A549 (cell line): Measurements from ENCODE around the gene POP7. TPM values are rescaled to one million over a fixed set of nuclear protein-coding genes. Genes with fewer than 3 reads are reported as not detected.
"Not testable (repeated sequence)": the region's sequence is repeated elsewhere in the genome, so short reads cannot be mapped to it uniquely, and the experiment has no call there.

ENCODE experiments used
- ATAC-seq, 2 experiments: fragments of 200-7000 bp in 1 of 2; fragments of >200 bp in 1 of 2; cut with Nextera tagmentation in 1 of 2; cut with Tn5 transposase in 1 of 2; 3 replicates each; pipeline versions ENCODE4 v1.8.0 to v1.9.1; 2018 to 2020; ENCODE audit warnings: mild to moderate bottlenecking in 1 of 2, moderate library complexity in 1 of 2
- CTCF ChIA-PET: fragments of 300-600 bp; sonication (Branson Sonifier 250); formaldehyde crosslinking; extraction: SDS; loops from one replicate; lab custom pipeline; 2021; ENCODE audit warnings: antibody characterized with exemption, inconsistent platforms; lab: Yijun Ruan, JAX
- POLR2A ChIA-PET: fragments of 350-600 bp; formaldehyde crosslinking; extraction: SDS; loops from one replicate; lab custom pipeline; 2021; ENCODE audit warnings: antibody characterized with exemption, inconsistent platforms; lab: Yijun Ruan, JAX
- DNase-seq, 2 experiments: peaks; one replicate each; pipeline versions ENCODE4 v3.0.0 to v3.0.0-alpha.2; 2011 to 2016; ENCODE audit warnings: low read depth in 1 of 2, low spot score in 1 of 2
- FAIRE-seq: peaks from 2 replicates; lab custom pipeline; 2011; peaks lifted over from hg19 to GRCh38; lab: Jason Lieb, UNC
- H3K27ac ChIP-seq, 2 experiments: fragments of >200 bp; sonication (Bioruptor Twin); formaldehyde crosslinking; 3 replicates each; pipeline ENCODE4 v1.5.1; 2016 to 2017
- H3K4me1 ChIP-seq: fragments of >200 bp; sonication (Bioruptor Twin); formaldehyde crosslinking; 3 replicates; pipeline ENCODE4 v1.6.1; 2016
- H3K4me2 ChIP-seq: fragments of >200 bp; sonication (Bioruptor Twin); formaldehyde crosslinking; 3 replicates; pipeline ENCODE4 v1.6.1; 2016
- H3K4me3 ChIP-seq: fragments of >200 bp; sonication (Bioruptor Twin); formaldehyde crosslinking; 3 replicates; pipeline ENCODE4 v1.5.1; 2016
- H3K9me3 ChIP-seq: fragments of >200 bp; sonication (Bioruptor Twin); formaldehyde crosslinking; 3 replicates; pipeline ENCODE4 v1.6.1; 2016
- CBX8 ChIP-seq: fragments of 200-600 bp; sonication (generic); IDR thresholded peaks from 2 replicates; pipeline ENCODE4 v1.6.1; 2016
- CEBPB ChIP-seq, 2 experiments: fragments of >200 bp in 1 of 2; sonication (Bioruptor Twin) in 1 of 2; formaldehyde crosslinking in 1 of 2; IDR thresholded peaks; 2 replicates each; pipeline ENCODE4 v1.6.1; 2012 to 2016
- CHD4 ChIP-seq: fragments of 200-600 bp; sonication (generic); IDR thresholded peaks from 2 replicates; pipeline ENCODE4 v1.6.1; 2016; ENCODE audit warnings: antibody characterized with exemption, mild to moderate bottlenecking, borderline replicate concordance
- EHMT2 ChIP-seq: fragments of 200-600 bp; sonication (generic); IDR thresholded peaks from 2 replicates; pipeline ENCODE4 v1.6.1; 2016; ENCODE audit warnings: antibody characterized with exemption, low read depth, mild to moderate bottlenecking, moderate library complexity
- ESRRA ChIP-seq: fragments of 150-350 bp; IDR thresholded peaks from 2 replicates; pipeline ENCODE4 v1.6.1; 2014; ENCODE audit warnings: mild to moderate bottlenecking, low read length, borderline replicate concordance
- FOSL2 ChIP-seq, 2 experiments: fragments of 450-650 bp in 1 of 2; fragments of >200 bp in 1 of 2; sonication (Bioruptor Twin) in 1 of 2; formaldehyde crosslinking; IDR thresholded peaks; 2 replicates each; pipeline versions ENCODE4 v1.5.0 to v1.6.1; 2016 to 2020; ENCODE audit warnings: mild to moderate bottlenecking in 1 of 2, moderate library complexity in 1 of 2
- FOXS1 ChIP-seq: fragments of 250-450 bp; sonication (Bioruptor Pico); IDR thresholded peaks from 2 replicates; pipeline ENCODE4 v1.5.0; 2020; ENCODE audit warnings: mild to moderate bottlenecking, moderate library complexity
- HDAC2 ChIP-seq: fragments of 200-600 bp; sonication (generic); IDR thresholded peaks from 2 replicates; pipeline ENCODE4 v1.6.1; 2016
- HOXA7 ChIP-seq: fragments of 250-450 bp; sonication (Bioruptor Pico); IDR thresholded peaks from 2 replicates; pipeline ENCODE4 v1.5.0; 2020; ENCODE audit warnings: mild to moderate bottlenecking, moderate library complexity
- HOXB5 ChIP-seq: fragments of 250-450 bp; sonication (Bioruptor Pico); IDR thresholded peaks from 2 replicates; pipeline ENCODE4 v1.5.0; 2020; ENCODE audit warnings: mild to moderate bottlenecking, moderate library complexity
- JUN ChIP-seq, 2 experiments: fragments of >200 bp; sonication (Bioruptor Twin); formaldehyde crosslinking; IDR thresholded peaks; 2 replicates in 1 of 2; 3 replicates in 1 of 2; pipeline ENCODE4 v1.6.1; 2016 to 2017
- KDM1A ChIP-seq: fragments of 200-600 bp; sonication (generic); IDR thresholded peaks from 2 replicates; pipeline ENCODE4 v1.6.1; 2016; ENCODE audit warnings: low read depth, mild to moderate bottlenecking
- MAZ ChIP-seq: fragments of 150-350 bp; IDR thresholded peaks from 2 replicates; pipeline ENCODE4 v1.6.1; 2014; ENCODE audit warnings: antibody characterized with exemption, low read depth, low read length, borderline replicate concordance
- POLR2A ChIP-seq: IDR thresholded peaks from 2 replicates; pipeline ENCODE4 v1.6.1; 2012; ENCODE audit warnings: mild to moderate bottlenecking, low read length
- RARB ChIP-seq: fragments of 250-450 bp; sonication (Bioruptor Pico); IDR thresholded peaks from 2 replicates; pipeline ENCODE4 v1.8.0; 2021; ENCODE audit warnings: mild to moderate bottlenecking, moderate library complexity
- RCOR1 ChIP-seq: fragments of 150-350 bp; IDR thresholded peaks from 2 replicates; pipeline ENCODE4 v1.6.1; 2014; ENCODE audit warnings: antibody characterized with exemption, low read length, low read depth
- WGBS: methylation state at CpG from one replicate; pipeline ENCODE4 v1.1.6; 2017; ENCODE audit errors: missing lambda C conversion rate; 5-methylcytosine and 5-hydroxymethylcytosine counted together
- polyA plus RNA-seq, 4 experiments: library from polyadenylated mRNA; depleted of rRNA in 3 of 4; stranded (reverse); fragments of >200 nt; fragmentation: RNase III in 1 of 4; extraction: RNeasy Plus Mini Kit Qiagen cat#74134 plus additional on column Dnase treatment in 1 of 4; gene quantifications; 2 replicates in 3 of 4; 3 replicates in 1 of 4; pipeline ENCODE4 v1.2.3, GENCODE V29; 2011 to 2017
- TF ChIP-seq, protein P1 (sequence below): fragments of 150-350 bp; IDR thresholded peaks from 2 replicates; pipeline ENCODE4 v1.6.1; 2014; ENCODE audit warnings: low read depth, mild to moderate bottlenecking, low read length
- TF ChIP-seq, protein P2 (sequence below): fragments of >200 bp; sonication (Bioruptor Twin); formaldehyde crosslinking; IDR thresholded peaks from 2 replicates; pipeline ENCODE4 v1.6.1; 2016
- TF ChIP-seq, protein P3 (sequence below): fragments of >200 bp; sonication (Bioruptor Twin); formaldehyde crosslinking; IDR thresholded peaks from 3 replicates; pipeline ENCODE4 v1.5.1; 2016
- TF ChIP-seq, protein P4 (sequence below): fragments of 250-450 bp; sonication (Bioruptor Pico); IDR thresholded peaks from 2 replicates; pipeline ENCODE4 v1.5.0; 2021; ENCODE audit warnings: mild to moderate bottlenecking, moderate library complexity, borderline replicate concordance

POP7 gene
- polyA plus RNA-seq, 2 of the 4 experiments (the other 2 are of a cell fraction) = 29.5 to 77.4 TPM

DNA sequence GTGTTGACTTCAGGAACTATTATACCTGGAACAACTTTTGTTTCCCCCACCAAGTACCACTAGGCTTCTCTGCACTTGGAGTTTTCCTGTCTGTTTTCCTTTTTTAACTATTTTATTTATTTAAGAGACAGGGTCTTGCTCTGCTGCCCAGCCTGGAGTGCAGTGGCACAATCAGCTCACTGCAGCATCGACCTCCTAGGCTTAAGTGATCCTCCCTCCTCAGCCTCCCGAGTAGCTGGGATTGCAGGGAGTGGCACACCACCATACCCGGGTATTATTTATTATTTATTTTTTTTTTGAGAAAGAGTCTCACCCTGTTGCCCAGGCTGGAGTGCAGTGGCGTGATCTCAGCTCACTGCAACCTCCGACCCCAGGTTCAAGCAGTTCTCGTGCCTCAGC, 9.8 kb upstream of the POP7 start:
- TF ChIP-seq FOXS1 (CRISPR knock-in tag) = no peak
- no peak for TF ChIP-seq HOXB5 (CRISPR knock-in tag)
- H3K4me2 ChIP-seq = no peak overlapping the region
- H3K4me3 ChIP-seq = no peak overlapping the region
- no peaks in the 10 kb centered on the region for H3K9me3 ChIP-seq
- WGBS = 58% methylated on average over 6 of the region's 6 CpGs
- ChIA-PET POLR2A (interaction anchor here (1.4 kb wide), 1 partner anchor 9 kb away, joined by 5 read pairs; the partner anchor contains the start of gene POP7), CTCF (interaction anchor here (0.7 to 10.6 kb wide), 8 partner anchors 6 to 227 kb away, joined by 3 to 158 read pairs (median 7); partner anchors contain the start of genes POP7 and SLC12A9)
- FAIRE-seq = no peak
- no peak for ATAC-seq
- peaks cover 22% of the 10 kb centered on the region for H3K4me1 ChIP-seq
- no peak for DNase-seq
- no peak overlapping the region for H3K27ac ChIP-seq

DNA sequence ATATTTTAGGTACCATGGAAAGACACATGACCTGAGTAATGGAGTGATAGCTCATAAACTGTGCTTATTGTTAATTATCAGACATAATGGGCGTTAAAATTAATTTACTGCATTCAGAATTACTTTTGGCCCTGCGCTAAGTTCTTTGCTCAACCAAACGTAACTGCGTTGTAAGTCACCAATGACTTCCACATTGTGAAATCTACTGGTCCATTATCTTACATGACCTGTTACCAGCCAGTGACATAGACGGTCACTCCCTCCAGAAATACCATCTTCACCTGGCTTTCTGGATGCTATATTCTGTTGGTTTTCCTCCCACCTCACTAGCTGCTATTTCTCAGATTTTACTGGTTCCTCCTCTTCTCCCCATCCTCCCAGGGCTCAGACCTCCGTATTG, 6.9 kb upstream of the POP7 start:
- peaks cover 4% of the 10 kb centered on the region; the same call in 2 of the 3 replicates for H3K4me1 ChIP-seq
- ATAC-seq = no peak
- ChIA-PET POLR2A (no interaction called here), CTCF (interaction anchor here (0.6 to 9.5 kb wide), 6 partner anchors 7 to 140 kb away, joined by 3 to 158 read pairs (median 4); partner anchors contain the start of gene GIGYF1)
- no peak for FAIRE-seq
- H3K27ac ChIP-seq = no peak overlapping the region
- no peak for DNase-seq
- no peak overlapping the region for H3K4me2 ChIP-seq
- H3K4me3 ChIP-seq = no peak overlapping the region
- H3K9me3 ChIP-seq = no peaks in the 10 kb centered on the region
- 30% methylated on average over 6 of the region's 6 CpGs for WGBS
- no peak for TF ChIP-seq POLR2A
- TF ChIP-seq HDAC2 = no peak
- TF ChIP-seq RARB (CRISPR knock-in tag) = no peak
- TF ChIP-seq RCOR1 = no peak
- no peak for TF ChIP-seq HOXB5 (CRISPR knock-in tag)
- TF ChIP-seq CBX8 = no peak
- TF ChIP-seq FOSL2 (IDR thresholded peaks at IDR 0.05) = no peak
- no peak for TF ChIP-seq FOSL2 (CRISPR knock-in tag; IDR thresholded peaks at IDR 0.05)
- no peak for TF ChIP-seq CEBPB (IDR thresholded peaks at IDR 0.05)
- TF ChIP-seq FOXS1 (CRISPR knock-in tag) = no peak
- TF ChIP-seq EHMT2 = no peak
- TF ChIP-seq, protein P1, sequence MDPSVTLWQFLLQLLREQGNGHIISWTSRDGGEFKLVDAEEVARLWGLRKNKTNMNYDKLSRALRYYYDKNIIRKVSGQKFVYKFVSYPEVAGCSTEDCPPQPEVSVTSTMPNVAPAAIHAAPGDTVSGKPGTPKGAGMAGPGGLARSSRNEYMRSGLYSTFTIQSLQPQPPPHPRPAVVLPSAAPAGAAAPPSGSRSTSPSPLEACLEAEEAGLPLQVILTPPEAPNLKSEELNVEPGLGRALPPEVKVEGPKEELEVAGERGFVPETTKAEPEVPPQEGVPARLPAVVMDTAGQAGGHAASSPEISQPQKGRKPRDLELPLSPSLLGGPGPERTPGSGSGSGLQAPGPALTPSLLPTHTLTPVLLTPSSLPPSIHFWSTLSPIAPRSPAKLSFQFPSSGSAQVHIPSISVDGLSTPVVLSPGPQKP = no peak
- no peak for TF ChIP-seq JUN (IDR thresholded peaks at IDR 0.05)
- TF ChIP-seq, protein P2, sequence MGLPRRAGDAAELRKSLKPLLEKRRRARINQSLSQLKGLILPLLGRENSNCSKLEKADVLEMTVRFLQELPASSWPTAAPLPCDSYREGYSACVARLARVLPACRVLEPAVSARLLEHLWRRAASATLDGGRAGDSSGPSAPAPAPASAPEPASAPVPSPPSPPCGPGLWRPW = no peak
- no peak for TF ChIP-seq KDM1A
- no peak for TF ChIP-seq HOXA7 (CRISPR knock-in tag)
- no peak for TF ChIP-seq MAZ
- TF ChIP-seq, protein P3, sequence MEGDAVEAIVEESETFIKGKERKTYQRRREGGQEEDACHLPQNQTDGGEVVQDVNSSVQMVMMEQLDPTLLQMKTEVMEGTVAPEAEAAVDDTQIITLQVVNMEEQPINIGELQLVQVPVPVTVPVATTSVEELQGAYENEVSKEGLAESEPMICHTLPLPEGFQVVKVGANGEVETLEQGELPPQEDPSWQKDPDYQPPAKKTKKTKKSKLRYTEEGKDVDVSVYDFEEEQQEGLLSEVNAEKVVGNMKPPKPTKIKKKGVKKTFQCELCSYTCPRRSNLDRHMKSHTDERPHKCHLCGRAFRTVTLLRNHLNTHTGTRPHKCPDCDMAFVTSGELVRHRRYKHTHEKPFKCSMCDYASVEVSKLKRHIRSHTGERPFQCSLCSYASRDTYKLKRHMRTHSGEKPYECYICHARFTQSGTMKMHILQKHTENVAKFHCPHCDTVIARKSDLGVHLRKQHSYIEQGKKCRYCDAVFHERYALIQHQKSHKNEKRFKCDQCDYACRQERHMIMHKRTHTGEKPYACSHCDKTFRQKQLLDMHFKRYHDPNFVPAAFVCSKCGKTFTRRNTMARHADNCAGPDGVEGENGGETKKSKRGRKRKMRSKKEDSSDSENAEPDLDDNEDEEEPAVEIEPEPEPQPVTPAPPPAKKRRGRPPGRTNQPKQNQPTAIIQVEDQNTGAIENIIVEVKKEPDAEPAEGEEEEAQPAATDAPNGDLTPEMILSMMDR = no peak
- TF ChIP-seq CHD4 = no peak
- TF ChIP-seq, protein P4, sequence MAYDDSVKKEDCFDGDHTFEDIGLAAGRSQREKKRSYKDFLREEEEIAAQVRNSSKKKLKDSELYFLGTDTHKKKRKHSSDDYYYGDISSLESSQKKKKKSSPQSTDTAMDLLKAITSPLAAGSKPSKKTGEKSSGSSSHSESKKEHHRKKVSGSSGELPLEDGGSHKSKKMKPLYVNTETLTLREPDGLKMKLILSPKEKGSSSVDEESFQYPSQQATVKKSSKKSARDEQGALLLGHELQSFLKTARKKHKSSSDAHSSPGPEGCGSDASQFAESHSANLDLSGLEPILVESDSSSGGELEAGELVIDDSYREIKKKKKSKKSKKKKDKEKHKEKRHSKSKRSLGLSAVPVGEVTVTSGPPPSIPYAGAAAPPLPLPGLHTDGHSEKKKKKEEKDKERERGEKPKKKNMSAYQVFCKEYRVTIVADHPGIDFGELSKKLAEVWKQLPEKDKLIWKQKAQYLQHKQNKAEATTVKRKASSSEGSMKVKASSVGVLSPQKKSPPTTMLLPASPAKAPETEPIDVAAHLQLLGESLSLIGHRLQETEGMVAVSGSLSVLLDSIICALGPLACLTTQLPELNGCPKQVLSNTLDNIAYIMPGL = no peak
- no peak for TF ChIP-seq ESRRA

DNA sequence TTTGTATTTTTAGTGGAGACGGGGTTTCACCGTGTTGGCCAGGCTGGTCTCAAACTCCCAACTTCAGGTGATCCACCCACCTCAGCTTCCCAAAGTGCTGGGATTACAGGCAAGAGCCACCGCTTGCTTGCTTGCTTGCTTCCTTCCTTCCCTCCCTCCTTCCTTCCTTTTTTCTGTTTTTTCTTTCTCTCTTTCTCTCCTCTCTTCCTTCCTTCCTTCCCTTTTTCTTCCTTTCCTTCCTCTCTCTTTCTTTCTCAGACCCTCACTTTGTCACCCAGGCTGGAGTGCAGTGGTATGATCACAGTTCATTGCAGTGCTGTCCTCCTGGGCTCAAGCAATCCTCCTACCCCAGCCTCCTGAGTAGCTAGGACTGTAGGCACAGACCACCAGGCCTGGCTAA, 4.8 kb upstream of the POP7 start:
- H3K4me3 ChIP-seq, H3K9me3 ChIP-seq, H3K27ac ChIP-seq, DNase-seq, POLR2A ChIA-PET, H3K4me2 ChIP-seq, H3K4me1 ChIP-seq, FAIRE-seq, ATAC-seq: not testable (repeated sequence)
- WGBS = 60% methylated on average over 3 of the region's 3 CpGs
- CTCF ChIA-PET = interaction anchor here (1.4 to 12.8 kb wide), 4 partner anchors 9 to 152 kb away, joined by 5 to 266 read pairs (median 160); partner anchors contain the start of genes EPO, GIGYF1 and SLC12A9
